Measurements from ENCODE around the gene PGAM2.

PGAM2 gene

DNA sequence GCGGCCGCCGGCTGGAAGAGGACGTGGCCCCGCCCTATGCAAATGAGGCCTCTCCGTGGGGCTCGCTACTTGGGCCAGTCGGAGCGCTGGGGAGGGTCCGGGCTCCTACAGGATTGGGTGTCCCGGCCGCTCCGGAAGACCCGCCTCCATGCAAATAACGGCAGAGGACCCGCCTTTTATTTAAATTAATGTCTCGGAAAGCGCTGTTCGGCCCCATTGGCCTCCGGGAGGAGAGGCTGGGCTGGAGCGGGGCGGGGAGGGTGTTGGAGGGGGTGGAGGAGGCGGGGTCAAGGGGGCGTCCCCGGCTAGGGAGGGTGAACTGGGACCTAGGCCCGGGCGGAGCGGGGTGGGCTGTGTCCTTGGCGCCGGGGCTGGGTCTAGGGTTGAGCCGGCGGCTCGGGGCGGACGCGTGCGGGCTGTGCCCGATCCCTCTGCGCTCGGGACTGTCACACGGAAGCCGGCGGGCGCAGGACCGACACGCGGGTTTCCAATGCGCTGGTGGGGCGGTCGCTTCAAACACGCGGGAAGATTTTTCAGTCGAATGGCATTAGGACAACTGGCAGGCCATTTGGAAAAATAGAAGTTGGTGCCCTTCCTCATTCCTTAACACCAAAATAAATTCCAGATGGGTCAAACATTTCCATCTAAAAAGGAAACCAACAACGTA is 17.3 kb upstream of the PGAM2 start:
- DNase-seq = peak; percentile 89

GRCh38 chr7:44081266-44081748 is 15.9 kb upstream of the PGAM2 start:
- no peak for DNase-seq

GRCh38 chr7:44080686-44081265 is 15.4 kb upstream of the PGAM2 start:
- DNase-seq = no peak

DNA sequence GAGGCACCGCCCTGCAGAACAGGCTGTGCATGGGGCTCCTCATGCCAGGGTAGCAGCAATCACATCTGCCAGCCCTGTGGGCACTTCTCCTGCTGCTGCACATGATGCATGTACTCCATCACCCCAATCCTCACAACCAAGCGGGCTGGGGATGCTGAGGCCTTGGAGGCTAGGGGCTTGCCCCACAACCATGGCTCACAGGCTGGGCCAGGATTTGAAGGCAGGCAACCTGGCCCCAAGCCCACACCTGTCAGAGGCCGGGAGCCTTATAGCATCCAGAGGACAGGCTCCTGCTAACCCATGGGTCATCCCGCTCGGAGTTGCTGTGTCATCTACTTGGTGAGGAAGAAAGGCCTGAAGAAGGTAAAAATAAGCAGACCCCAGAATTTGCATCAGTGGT is 14.8 kb upstream of the PGAM2 start:
- DNase-seq = no peak

- DNase-seq = no peak
Observed at GRCh38 chr7:44079331-44080021, 14.1 kb upstream of the PGAM2 start.

DNA sequence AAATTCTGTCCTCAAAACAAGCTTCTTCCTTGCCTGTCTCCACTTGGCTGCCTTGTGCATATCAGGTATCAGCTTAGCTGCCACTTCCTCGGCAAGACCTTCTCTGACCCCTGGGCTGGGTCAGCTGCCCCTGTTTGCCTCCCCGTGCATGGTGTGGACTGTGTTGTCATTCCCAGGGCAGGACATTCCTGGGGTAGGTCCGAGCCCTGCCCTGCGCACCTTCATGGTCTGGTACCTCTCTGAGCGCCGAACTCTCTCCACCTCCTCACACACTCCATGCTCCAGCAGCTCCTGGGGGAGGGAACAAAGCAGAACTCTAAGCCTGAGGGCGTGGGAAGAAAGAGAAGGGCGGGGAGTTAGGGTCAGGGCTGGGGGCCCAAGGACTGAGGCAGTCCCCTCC is 13.2 kb upstream of the PGAM2 start:
- DNase-seq = no peak

DNA sequence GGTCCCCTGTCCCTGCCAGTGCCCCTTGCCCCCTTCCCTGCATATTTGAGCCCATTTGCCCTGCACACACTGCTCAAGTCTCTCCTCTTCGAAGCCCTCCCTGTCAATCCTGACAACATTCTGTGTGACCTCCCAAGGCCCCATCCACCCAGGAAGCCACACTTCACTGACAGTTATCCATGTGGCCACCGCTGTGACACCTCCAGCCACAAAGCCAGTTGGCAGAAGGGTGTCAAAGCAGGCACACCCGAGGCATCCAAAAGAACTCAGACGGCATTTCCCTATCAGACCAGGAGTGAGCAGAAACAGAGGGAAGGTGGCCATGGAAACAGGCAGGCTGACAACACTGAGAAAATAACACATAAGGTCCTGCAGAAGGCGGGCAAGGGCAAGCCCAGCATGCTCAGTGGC is 12.3 kb upstream of the PGAM2 start:
- no peak for DNase-seq

DNA sequence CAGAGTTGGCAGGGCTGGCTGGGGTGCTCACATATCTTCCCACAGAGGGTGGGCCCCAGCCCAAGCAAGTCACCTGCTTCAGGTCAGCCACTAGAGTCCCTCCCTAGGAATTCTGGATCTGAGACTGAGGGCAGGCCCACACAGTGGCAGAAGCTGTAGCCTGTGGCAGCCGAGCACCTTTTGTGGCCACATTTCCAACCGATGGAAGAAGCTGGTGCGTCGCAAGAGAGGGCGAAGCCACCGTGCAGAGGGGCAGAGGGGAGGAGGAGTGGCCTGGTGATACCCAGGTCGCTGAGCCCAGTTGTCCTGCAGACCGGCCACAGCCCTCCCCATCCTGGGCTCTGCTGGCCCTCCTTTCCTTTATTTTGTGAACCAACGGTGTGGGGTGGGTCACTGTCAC is 11.7 kb upstream of the PGAM2 start:
- DNase-seq = no peak

DNA sequence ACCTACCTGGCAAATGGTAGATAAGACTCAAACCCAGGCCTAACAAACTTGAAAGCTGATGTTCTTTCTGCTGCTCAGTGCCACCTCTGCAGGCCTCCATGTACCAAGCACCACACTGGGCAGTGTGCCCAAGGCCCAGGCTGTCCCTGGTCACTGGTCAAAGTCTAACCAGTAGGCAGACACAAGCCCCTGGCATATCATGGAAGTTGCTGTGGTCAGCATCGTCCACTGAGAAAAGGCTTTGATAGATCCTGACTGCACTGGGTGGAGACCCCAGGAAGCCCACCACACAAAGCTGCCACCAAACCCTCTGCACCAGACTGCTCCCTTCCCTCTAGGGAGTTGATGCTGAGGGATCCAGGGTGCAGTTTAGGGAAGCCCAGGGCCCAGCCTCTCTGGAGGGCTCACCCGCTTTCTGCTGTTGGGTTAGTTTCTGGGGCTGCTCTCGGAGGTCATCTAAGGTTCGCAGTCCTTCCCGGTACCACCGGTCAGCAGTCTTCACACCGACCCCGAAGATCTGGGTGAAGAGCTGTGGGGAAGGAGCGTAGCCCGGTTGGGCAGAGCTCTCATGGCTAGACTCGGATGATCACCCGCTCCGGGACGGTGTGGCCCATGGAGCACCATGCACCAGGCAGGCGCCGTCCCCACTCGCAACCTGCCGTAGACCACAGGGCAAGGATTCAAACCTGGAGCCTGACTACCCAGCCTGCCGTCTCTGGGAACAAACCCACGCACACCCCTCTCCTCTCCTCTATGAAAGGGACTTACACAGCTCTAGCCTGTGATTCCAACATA is 10.9 kb upstream of the PGAM2 start:
- DNase-seq = no peak

DNA sequence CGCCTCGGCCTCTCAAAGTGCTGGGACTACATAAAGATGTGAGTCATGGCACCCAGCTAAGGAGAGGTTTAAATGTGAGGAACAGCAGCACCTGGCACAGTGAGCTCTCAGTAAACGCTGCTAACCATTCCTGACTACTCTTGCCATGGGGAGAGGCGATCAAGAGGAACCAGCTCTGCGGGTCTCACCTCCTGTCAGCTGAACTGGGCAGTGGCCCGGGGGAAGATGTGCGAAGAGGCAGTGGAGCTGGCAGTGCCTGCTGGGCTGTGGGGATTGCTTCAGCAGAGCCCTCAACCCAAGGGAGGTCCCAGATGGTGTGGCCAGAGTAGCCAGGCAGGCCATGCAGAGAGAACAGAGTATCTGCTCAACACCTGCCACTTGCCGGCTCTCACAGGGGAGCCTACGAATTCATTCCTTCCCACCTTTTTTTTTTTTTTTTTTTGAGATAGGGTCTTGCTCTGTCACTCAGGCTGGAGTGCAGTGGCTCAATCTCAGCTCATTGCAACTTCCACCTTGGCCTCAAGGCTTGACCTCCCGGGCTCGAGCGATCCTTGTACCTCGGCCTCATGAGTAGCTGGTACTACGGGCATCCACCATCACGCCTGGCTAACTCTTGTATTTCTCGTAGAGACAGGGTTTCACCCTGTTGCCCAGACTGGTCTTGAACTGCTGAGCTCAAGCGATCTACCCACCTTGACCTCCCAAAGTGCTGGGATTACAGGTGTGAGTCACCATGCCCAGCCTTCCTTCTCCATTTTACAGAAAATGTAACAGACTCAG is 10.1 kb upstream of the PGAM2 start:
- no peak for DNase-seq

DNA sequence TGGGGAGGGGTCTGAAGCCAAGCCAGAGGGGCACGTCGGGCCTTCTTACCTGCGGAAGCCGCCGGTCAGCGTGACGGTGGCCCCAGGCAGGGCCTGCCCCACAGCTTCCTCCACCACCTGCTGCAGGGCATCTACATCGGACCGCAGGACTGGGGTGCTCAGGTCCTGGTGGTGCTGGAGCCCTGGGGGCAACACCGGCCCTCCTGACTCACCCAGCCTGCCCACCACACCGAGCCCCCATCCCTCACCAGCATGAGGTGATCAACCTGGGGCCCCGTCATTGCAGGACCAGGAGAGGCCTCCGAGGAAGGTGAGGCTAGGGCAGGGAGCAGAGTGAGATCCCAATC is 9.0 kb upstream of the PGAM2 start:
- no peak for DNase-seq

- peak; percentile 38 for DNase-seq
Observed at GRCh38 chr7:44073664-44074348, 8.4 kb upstream of the PGAM2 start.

DNA sequence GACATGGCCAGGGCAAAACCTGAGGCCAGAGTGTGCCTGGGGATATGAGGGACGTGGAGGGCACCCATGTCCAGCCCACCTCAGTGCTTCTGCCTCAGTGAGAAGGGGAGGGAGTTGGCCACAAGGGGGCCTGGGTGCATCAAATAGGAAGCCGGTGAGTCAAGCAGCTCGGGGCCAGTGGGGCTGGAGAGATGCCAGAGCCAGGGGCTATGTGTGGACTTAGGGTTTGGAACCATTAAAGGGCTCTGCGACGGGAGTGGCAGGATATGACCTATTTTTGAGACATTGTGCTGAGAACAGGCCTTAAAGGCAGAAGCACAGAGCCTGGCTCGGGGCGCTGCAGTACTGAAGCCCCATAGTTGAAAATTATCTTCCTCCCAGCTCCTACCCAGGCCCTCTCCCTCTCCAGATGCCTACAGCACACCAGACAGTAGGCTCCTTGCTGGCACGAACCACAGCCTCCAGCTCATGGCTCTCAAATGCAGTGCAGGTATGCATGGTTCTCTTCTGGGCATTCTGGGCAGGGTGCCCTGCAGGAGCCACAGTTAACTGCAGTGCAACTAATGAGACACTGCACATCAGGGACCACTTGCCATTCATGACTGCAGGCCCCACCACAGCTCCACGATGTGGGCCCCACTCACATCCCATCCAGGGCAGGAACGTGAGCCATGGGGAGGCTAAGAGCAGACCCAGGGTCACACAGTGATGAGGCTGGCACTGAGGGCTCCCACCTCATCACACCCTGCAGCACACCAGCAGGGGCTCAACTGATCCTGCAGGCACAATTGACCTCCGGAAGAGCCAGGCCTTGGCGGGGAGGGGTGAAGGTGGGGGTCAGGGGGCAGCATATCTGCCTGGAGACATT is 7.2 kb upstream of the PGAM2 start:
- DNase-seq = peak; percentile 75

DNA sequence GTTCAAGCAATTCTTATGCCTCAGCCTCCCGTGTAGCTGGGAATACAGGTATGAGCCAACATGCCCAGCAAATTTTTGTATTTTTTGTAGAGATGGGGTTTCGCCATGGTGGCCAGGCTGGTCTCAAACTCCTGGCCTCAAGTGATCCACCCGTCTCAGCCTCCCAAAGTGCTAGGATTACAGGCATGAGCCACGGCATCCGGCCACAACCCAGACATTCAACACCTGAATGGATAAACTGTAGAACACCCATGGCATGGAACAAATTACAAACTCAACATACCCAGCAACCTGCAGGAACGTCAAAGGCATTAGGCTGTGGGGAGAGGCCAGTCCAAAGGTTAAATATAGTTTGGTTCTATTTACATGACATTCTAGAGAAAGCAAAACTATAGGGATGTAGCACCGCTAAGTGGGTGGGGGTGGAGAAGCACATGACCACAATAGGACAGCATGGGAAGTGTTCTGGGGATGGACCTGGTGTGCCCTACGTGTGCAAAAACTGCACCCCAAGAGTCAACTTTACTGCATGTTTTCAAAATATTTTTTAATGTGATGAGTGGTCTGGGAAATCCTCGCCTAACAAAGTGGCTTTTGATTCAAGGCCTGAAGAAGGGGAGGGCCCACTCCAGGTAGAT is 6.5 kb upstream of the PGAM2 start:
- DNase-seq = no peak

DNA sequence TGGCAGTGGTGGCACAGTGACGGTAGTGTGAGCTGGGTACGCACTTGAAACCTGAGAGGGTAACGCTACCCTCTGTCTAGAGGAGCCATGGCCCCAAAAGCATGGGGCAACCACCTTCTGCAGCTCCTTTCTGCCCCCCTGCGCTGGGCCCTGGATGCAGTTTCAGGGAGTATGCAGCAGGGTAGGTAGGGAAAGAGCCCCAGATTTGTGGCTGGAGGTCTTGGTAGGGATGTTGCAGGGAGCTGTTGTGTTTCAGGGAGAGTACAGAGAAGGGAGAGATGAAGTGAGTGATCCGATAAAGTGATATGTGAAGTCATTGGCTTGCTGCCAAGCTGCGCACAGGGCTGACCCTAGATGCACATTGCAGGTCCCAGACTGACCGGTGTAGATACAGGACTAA is 2.7 kb upstream of the PGAM2 start:
- DNase-seq = no peak

- DNase-seq = no peak
Observed at GRCh38 chr7:44067064-44067951, 1.9 kb upstream of the PGAM2 start.

GRCh38 chr7:44066494-44067063 is 1.2 kb upstream of the PGAM2 start:
- no peak for DNase-seq

DNA sequence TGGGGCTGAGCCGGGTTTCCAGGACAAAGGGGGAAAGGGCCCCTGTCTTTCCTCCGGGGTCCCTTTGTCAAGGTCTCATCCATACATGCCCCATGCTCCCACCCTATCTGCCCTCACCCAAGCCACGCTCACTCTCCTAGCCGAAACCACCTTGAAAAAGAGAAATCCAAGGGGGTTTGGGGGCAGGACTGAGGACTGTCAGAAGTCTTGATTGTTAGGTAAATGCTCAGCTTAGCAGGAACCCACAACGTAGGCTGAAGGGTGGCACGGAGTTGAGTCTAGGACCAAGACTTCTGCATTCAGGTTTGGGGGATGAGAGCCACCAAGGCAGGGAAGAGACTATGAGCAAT is 719 bp upstream of the PGAM2 start:
- no peak for DNase-seq

DNA sequence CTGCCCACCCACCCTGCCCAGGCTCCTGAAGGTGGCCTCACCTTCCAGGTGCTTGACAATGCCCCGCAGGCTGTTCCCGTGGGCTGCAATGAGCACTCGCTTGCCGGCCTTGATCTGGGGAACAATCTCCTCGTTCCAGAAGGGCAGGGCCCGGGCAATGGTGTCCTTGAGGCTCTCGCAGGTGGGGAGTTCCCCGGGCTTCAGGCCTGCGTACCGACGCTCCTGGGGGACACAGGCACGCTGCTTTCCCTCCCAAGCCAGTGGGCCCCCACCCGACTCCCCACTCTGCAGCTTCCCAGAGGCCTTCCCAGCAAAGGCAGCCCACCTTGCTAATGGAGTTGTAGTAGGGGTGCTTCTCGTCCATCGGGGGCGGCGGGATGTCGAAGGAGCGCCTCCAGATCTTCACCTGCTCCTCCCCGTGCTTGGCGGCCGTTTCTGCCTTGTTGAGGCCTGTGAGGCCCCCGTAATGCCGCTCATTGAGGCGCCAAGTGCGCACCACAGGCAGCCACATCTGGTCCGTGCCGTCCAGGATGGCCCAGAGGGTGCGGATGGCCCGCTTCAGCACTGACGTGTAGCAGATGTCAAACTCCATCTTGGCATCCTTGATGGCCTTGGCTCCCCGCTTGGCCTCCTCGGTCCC is 456 bp downstream of the PGAM2 start:
- DNase-seq = no peak
